DMS79 (cell line): Measurements from ENCODE around the gene HSBP1.

Experiments used
- DNase-seq: peaks from one replicate; lab custom pipeline; 2025; lab: John Stamatoyannopoulos, UW

HSBP1 gene

DNA sequence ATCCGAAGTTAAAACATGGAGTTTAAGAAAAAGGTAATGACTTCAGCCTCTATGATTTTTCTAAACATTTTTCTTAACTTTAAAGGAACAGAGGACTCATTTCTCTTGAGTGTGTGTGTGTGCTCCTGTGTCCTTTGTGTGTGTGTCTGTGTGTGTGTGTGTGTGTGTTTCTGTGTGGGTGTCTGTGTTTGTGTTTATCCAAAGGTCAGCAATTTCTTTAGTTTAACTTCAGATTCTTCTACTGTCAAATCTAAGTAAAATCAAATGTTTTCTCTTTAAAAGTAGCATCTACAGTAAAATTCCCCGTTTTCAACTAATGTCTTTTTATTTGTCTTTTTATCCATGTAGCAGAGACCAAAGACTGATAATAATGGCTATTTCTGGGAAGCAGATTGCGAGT, 31.8 kb downstream of the HSBP1 start:
- DNase-seq: no peak

DNA sequence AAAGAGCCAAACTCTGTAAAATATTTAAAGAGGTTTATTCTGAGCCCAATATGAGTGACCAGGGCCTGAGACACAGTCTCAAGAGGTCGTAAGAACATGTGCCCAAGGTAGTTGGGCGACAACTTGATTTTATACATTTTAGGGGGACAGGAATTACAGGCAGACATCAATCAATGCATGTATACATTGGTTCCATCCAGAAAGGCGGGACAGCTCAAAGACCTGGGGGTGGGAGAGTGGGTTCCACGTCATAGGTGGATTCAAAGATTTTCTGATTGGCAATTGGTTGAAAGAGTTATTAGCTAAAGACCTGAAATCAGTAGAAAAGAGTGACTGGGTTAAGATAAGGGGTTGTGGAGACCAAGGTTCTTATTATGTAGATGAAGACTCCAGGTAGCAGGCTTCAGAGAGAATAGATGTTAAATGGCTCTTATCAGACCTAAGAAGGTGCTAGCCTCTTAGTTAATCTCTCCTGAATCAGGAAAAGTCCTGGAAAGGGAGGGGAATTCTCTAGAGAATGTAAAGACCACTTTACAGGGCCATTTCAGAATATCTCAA, 32.4 kb downstream of the HSBP1 start:
- DNase-seq: no peak

DNA sequence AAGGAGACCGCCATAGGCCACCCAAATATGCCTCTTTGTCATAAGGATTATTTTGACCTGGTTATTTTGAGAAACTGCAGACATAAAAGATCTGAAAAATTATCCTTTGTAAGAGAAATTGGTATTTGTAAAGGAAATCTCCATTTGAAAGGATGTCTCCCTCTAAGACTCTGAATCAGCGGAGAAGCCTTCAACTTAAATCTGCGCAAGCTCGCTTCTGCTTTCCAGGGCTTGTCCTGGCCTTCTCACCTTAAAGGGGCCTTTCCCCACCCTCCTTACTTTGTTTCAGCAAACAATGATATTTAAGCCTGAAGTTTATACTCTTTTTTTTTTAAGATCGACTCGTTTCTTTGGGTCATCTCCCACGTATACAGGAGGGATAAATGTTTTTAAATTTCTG, 34.5 kb downstream of the HSBP1 start:
- no peak for DNase-seq

DNA sequence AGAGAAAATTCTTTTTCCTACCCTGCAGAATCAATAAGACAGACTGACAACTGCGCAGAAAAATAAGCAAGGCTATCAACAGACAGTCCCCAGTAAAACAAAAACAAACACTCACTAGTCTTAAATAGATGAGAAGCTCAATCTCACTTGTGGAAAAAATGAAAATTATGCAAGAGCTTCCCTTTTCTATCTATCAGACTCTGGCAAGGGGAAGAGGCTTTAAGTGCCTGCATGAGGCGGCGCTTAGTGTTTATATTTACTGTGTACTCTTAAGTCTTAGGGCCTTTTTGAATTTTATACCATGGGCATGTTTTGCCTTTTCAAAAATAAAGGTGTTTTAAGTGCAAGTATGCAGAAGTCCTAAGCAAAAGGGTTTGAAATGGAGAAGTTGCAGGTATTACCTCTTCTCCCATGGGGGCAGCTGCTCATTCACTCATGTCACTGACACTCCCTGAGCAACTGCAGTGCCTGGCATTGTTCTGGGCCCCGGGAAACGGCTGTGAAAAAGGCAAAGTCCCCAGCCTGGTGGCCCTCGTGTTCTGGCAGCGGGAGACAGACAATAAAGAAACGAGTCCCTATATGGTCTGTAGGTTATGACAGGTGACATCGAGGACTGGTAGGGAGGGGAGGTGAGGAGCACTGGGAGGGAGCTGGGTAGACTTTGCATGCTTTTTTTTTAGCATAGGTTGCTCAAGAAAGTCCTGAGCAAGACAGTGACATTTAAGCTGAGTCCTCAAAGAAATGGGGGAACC, 35.2 kb downstream of the HSBP1 start:
- DNase-seq: no peak

DNA sequence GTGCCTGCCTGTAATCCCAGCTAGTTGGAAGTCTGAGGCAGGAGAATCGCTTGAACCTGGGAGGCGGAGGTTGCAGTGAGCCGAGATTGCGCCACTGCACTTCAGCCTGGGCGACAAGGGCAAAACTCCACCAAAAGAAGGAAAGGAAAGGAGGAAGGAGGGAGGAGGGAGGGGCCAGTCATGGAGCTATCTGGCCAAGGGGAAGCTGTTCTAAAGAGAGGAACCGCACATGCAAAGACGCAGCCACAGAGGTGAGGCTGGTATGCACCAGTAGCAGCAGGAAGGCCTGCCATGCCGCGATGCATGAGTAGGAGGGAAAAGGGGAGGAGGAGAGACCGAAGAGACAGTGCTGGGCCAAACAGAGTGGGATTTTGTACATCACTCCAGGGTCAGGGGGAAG, 35.9 kb downstream of the HSBP1 start:
- no peak for DNase-seq

DNA sequence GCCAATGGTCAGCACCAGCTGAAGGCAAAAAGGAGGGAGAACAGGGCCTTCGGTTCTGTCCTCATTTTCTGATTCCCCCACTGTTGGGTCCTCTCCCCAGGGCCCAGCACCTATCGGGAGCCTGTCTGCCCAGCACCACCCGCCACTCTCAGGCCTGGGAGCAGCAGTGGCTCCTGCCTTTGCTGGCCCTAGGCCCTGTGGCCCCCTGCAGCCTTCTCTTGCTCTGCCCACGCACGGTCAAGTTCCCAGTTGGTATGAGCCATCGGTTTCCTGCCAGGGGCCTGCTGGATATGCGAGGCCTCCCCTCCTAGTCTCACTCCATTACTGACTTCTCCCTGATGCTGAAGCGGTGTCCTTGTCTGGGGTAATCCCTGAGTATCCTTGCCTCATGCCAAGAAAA, 37.5 kb downstream of the HSBP1 start:
- no peak for DNase-seq

DNA sequence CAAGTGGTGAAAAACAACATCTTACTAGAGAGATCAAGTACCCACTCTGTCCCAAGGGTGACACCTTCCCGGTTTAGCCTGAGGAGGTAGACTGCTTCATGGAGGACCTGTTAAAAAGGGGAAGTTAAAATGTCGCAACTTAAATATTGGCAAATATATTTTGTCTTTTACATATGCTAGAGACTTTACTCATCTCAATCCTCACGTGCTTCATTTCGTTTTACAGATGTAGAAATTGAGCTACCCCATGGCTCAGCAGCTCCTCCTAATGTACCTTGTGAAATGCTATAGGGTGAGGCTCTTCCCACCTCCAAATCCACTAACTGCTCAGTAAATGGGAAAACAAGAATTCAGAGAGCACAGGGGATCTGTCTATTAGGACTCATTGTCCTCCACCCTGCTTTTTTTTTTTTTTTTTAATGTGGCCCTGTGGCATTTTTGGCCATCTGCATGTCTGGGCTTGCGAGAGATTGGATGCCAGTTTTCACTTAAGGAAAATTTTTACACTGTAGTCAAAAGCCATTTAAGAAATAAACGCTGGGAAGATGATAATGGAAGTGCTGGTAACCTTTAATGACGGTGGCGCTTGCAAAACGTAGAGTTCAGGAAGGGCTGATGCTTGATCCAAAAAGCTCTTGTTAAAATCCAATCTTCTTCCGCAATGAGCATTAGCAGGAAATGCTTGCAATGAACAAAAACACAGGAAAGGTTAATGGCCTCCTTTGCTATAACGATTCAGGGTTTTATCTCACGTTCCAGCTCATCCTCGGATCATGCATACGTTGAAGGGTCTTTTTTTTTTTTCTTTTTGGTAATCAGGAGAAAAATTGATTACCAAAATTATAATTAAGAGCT, 39.8 kb downstream of the HSBP1 start:
- no peak for DNase-seq

DNA sequence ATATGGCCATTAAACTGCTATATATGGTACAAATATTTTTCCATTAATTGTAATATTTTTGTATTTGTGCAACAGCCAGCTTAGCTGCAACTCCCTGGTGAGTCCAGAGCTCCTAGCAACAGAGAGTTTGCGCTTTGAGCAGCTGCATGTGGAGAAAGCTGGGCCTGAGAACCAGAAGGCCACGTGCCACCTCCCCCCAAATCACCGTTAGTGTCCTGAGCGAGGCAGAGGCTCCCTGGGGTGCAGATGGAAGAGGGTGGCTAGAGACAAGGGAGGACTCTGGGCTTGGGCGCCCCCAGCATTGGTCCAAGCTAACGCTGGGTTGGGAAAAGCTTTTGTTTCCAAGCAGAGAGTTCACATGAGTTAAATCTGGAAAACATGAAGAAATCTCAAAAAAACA, 41.6 kb downstream of the HSBP1 start:
- no peak for DNase-seq

DNA sequence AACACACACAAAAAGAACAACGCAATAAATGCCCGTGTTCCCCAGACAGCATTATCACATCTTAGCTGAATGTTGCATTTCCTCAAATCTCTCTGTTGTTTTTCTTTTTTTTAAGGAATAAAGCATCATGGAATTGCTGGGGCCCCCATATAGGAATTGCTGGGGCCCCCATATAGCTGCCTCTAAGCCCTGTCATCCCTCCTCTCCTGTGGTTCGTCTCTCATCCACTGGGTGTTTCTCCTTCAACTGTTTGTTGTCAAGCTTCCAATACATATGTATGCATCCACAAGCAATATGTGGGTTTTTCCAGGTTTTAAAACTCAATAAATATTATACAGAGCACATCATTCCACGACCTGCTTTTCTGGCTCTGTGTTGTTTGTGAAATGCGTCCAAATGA, 43.2 kb downstream of the HSBP1 start:
- no peak for DNase-seq

DNA sequence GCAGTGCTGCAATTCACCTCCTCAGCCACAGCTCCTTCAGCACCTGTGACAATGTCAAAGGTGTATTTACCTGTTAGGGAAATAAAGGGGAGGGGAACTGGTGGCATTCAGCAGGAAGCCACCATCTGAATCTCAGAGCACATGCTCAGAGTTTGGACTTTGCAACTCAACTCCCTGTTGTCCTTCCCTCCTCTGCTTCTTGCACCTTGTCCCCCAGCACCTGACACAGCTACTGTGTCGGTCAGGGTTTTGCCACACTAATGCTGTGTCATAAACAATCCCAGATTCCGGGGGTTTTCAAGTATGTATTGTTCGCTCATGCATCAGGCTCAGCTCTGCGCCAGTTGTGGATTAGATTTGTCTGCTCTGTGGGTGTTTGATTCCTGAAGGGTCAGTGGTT, 43.7 kb downstream of the HSBP1 start:
- no peak for DNase-seq

DNA sequence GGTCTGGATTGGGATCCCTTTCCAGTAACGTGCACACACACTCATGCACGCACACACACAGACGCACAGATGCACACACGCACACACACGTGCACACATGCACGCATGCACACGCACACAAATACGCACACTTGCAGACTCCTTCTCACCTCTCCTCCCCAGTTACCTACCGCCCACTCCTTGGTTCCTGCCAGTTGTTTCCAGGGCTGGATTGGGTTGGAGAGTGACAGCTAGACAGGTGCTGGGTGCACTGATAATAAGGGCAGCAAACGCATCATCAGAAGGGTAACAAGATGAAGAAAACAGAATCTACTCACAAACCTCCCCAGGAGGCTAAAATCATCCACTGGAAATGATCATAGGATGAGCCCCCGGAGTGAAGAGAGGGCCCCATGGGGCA, 45.0 kb downstream of the HSBP1 start:
- DNase-seq: no peak

DNA sequence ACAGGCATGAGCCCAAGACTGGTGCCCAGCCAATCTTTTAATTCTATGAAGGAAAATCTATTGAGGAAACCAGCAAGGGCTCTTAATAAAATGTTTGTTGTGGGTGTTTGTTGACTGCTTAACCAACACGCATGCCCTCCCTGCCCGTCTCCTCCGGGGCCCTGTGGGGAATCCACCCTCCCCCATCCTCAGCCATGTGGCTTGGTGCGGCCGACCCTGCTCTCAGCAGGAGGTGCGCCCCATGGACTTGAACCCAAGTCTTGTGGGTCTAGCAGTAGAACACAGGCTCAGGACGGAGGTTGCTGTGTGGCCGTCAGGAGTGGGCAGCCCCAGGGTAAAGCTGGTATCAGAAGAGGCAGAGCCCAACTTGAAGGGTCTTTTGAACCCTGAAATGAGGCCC, 46.1 kb downstream of the HSBP1 start:
- no peak for DNase-seq

DNA sequence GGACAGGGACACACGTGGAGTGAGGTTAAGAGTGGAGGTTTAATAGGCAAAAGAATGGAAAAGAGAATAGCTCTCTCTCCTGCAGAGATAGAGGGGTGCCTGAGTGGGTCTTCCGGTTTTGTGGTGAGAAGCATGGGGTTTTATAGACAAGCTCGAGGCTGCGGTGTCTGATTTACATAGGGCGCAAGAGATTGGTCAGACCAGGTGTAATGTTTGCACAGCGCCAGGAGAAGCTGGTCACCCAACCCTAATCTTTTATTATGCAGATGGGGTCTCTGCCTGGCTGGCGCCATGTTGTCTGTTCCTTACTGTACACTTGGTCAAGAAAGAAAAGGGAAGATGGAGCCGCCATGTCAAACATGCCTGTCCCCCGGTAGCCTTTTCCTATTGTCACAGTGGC, 46.6 kb downstream of the HSBP1 start:
- DNase-seq: no peak

DNA sequence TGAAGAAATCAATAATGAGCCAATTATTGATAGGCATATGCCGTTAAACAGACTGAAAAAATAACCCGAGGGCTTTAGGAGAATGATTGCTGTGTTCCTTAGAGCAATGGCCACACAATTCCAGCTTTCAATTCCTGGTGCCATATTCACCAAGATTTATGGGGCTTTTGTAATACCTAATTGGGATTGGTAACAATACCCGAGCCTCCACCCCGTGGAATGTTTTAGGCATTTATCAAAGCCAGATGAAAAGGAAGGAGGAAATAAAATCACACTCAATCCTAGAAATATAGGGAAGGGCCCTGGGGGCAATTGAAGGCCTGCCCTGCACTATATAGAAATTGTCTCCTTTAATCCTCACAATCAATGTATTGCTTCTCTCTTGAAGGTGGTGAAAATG, 49.0 kb downstream of the HSBP1 start:
- DNase-seq: no peak

DNA sequence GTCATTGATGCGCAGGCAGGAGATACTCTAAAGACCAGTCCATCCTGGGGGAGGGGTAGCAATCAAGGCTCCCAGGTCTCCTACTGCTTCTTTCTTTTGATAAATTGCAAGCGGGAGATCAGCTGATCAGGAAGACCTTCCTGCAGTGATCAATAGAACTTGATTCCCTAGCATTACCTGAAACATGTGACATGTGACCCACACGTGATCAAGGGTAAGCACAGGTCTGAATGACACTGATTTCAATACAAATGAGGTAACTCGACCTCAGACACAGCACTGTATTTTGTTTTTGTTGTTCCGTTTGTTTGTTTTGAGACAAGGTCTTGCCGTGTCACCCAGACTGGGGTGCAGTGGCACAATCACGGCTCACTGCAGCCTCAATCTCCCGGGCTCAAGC, 51.5 kb downstream of the HSBP1 start:
- DNase-seq: no peak

DNA sequence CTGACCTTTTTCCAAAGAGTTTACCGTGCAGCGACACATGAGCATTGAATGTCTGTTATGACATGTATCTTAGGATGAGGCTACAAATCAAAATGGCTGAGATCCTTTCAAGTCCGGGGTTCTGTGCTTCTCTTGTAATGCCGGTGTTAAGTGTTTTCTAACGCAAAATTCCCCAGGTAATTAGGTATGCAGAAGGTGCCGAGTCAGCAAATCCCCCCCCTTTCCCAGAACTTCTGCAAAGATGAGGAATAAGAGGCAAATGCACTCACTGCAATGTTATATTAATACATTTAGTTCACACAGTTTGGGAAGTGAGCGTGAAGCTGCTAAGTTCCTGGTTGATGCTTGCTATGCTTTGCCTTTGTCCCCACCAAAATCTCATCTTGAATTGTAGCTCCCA, 54.9 kb downstream of the HSBP1 start:
- no peak for DNase-seq

DNA sequence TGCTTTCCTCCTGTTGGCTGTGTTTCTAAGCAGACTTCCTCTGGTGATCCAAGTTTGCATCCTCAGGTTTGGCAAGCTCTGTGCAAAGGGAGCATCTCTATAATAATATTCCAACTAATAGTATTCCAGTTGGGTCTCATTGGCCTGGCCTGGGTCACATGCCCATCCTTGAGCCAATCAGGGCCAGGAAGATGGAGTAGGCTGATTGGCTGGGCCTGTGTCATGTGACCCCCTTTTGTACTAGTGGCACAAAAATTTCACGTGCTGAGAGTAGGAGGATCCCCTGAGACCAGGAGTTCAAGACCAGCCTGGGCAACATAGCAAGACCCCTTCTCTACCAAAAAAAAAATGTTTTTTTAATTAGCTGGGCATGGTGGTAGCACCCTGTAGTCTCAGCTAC, 55.9 kb downstream of the HSBP1 start:
- no peak for DNase-seq
